Naive B cell (primary cell): ENCODE results near the gene CCNG2. TPM values are rescaled to one million over a fixed set of nuclear protein-coding genes. Genes with fewer than 3 reads are reported as not detected.

Source experiments
- ATAC-seq, 2 donors: fragments of 150-1000 bp; cut with Tn5 transposase; 2 replicates each; pipeline ENCODE4 v1.10.0; 2021; ENCODE audit warnings: low read depth in 2 of 2, mild to moderate bottlenecking in 2 of 2, moderate library complexity in 2 of 2
- DNase-seq: peaks from one replicate; pipeline ENCODE4 v3.0.0; 2022
- H3K27ac Mint-ChIP-seq, 6 donors: one replicate each; pipeline ENCODE4 v1.8.0; 2020 to 2022; ENCODE audit warnings: mild to moderate bottlenecking in 6 of 6, mixed read lengths in 6 of 6, moderate library complexity in 5 of 6, inconsistent platforms in 2 of 6
- H3K27me3 Mint-ChIP-seq, 3 donors: one replicate each; pipeline ENCODE4 v1.8.0; 2021 to 2022; ENCODE audit warnings: mixed read lengths in 3 of 3, mild to moderate bottlenecking in 1 of 3
- H3K36me3 Mint-ChIP-seq, 2 donors: one replicate each; pipeline ENCODE4 v1.8.0; 2020 to 2022; ENCODE audit warnings: mixed read lengths in 2 of 2, inconsistent platforms in 1 of 2, mild to moderate bottlenecking in 1 of 2
- H3K4me1 Mint-ChIP-seq, 3 donors: one replicate each; pipeline ENCODE4 v1.8.0; 2020 to 2022; ENCODE audit warnings: mixed read lengths in 3 of 3, inconsistent platforms in 1 of 3, mild to moderate bottlenecking in 1 of 3, moderate library complexity in 1 of 3
- H3K4me3 Mint-ChIP-seq, 8 donors: one replicate each; pipeline ENCODE4 v1.8.0; 2020 to 2022; ENCODE audit warnings: mild to moderate bottlenecking in 8 of 8, mixed read lengths in 8 of 8, moderate library complexity in 8 of 8, inconsistent platforms in 2 of 8
- H3K9me3 Mint-ChIP-seq, 7 donors: one replicate each; pipeline ENCODE4 v1.8.0; 2020 to 2022; ENCODE audit warnings: mixed read lengths in 7 of 7, mild to moderate bottlenecking in 5 of 7, inconsistent platforms in 2 of 7, moderate library complexity in 1 of 7
- polyA plus RNA-seq, 6 donors: library from polyadenylated mRNA; unstranded; fragments of 300-500 nt; fragmentation: Illumina TruSeq; gene quantifications; one replicate each; pipeline ENCODE4 v1.2.3, GENCODE V29; 2021; ENCODE audit warnings: low read depth in 6 of 6

CCNG2 gene
- polyA plus RNA-seq, 6 donors from 2014 or later = 74.5 to 104 (median 88.2) TPM

DNA sequence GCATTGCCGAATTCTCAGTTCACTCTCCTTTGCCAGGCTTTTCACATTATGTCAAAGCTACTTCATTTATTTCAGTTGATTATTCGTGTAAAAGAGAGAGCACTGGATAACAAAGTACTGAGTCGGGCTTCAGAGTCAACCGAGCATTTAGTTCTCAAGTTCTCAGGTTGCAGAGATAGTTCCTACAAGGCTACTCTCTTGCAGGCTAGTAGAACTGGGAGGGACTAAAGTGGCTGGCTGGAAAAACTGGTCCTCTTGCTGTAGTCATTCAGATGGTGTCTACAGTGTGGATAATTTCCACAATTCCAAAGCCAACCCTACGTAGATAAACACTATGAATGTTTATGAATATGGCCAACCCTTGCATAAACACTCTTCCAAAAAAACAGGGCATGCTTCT, 4.6 kb upstream of the CCNG2 start:
- Mint-ChIP-seq H3K27me3 (no peaks in the 10 kb centered on the region), H3K36me3 (no peaks in the 10 kb centered on the region), H3K9me3 (peaks cover 0 to 5% (median 0%) of the 10 kb centered on the region in 7 donors), H3K4me3 (peak overlapping the region; percentile 66 to 99 (median 80)), H3K4me1 (peaks cover 40 to 64% (median 51%) of the 10 kb centered on the region in 3 donors), H3K27ac (peak overlapping the region; percentile 58 to 99 (median 94))
- DNase-seq (no peak), ATAC-seq (no peak)

DNA sequence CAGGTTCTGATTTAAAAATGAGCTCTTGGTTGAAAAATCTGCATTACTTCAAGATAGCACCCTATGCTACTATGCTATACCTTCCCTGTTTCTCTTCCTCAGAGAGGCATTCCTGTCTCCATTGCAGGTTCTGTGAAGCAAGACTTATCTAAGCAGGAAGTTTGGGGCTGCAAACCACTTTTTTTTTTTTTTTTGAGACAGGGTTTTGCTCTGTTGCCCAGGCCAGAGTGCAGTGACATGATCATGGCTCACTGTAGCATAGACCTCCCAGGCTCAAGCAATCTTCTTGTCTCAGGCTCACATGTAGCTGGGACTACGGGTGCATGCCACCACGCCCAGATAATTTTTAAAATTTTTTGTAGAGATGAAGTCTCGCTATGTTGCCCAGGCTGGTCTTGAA, 4.0 kb upstream of the CCNG2 start:
- Mint-ChIP-seq H3K27ac (peak overlapping the region; percentile 58 to 99 (median 94)), H3K9me3 (peaks cover 0 to 5% (median 0%) of the 10 kb centered on the region in 7 donors), H3K4me3 (peak overlapping the region; percentile 66 to 99 (median 80)), H3K4me1 (peaks cover 40 to 60% (median 51%) of the 10 kb centered on the region in 3 donors), H3K36me3 (no peaks in the 10 kb centered on the region), H3K27me3 (no peaks in the 10 kb centered on the region)
- DNase-seq = peak; percentile 30
- no peak for ATAC-seq

GRCh38 chr4:77154065-77154464, 2.9 kb upstream of the CCNG2 start:
- H3K36me3 Mint-ChIP-seq = no peaks in the 10 kb centered on the region
- peak overlapping the region; percentile 52 to 99 (median 94) for H3K4me3 Mint-ChIP-seq
- peaks cover 0 to 5% (median 0%) of the 10 kb centered on the region in 7 donors for H3K9me3 Mint-ChIP-seq
- H3K27me3 Mint-ChIP-seq = no peaks in the 10 kb centered on the region
- peak overlapping the region; percentile 67 to 99 (median 96) for H3K27ac Mint-ChIP-seq
- ATAC-seq = no peak
- H3K4me1 Mint-ChIP-seq = peaks cover 44 to 68% (median 51%) of the 10 kb centered on the region in 3 donors
- DNase-seq = no peak

DNA sequence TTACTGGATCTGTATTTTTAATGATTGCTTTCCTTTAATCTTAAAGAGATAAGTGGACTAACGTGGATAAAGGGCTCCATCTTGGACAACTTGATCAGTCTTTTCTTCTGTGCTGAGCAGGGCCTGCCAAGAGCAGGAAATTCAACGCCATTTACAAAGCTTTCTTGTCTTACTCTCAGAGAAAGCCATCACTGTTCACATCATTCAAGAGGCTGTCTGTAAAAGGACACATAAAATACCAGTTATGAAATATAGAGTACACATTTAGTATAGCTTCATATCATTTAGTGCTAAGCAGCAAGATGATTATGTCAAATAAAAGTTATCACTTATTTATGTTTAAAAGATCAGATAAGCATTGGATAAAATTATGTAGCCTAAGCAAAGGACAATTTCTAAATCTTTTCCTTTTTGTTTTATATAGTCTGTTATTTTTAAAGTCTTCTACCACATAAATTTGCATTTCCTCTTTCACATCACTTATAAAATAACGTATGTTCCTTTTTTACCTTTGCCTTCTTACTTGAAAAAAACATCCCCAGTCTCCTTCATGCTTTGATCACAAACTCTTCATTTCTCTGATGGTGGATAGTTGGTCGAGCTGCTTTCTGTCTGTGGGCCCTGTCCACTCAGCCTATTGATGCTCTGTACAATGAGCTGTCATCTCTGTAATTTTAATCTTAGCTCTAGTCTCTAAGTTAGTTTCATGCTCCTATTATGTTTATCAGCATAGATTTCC, 2.1 kb upstream of the CCNG2 start:
- Mint-ChIP-seq H3K4me1 (peaks cover 44 to 76% (median 59%) of the 10 kb centered on the region in 3 donors), H3K36me3 (peaks cover 0 to 4% of the 10 kb centered on the region in 2 donors)

GRCh38 chr4:77155631-77156452, 1.2 kb upstream of the CCNG2 start:
- H3K27me3 Mint-ChIP-seq = no peaks in the 10 kb centered on the region
- H3K9me3 Mint-ChIP-seq = peaks cover 0 to 5% (median 0%) of the 10 kb centered on the region in 7 donors
- H3K27ac Mint-ChIP-seq = peak overlapping the region; percentile 97 to 100 (median 99)
- peaks cover 0 to 4% of the 10 kb centered on the region in 2 donors for H3K36me3 Mint-ChIP-seq
- H3K4me1 Mint-ChIP-seq = peaks cover 40 to 73% (median 60%) of the 10 kb centered on the region in 3 donors
- DNase-seq (no peak), ATAC-seq (no peak)
- H3K4me3 Mint-ChIP-seq = peak overlapping the region; percentile 93 to 100 (median 99)

More for the DNA sequence above, 2.1 kb upstream of the CCNG2 start:
- ATAC-seq = no peak
- peak overlapping the region; percentile 73 to 100 (median 97) for H3K4me3 Mint-ChIP-seq
- H3K27ac Mint-ChIP-seq = peak overlapping the region; percentile 93 to 99 (median 96)
- peak; percentile 58 for DNase-seq
- H3K9me3 Mint-ChIP-seq = peaks cover 0 to 5% (median 0%) of the 10 kb centered on the region in 7 donors
- H3K27me3 Mint-ChIP-seq = no peaks in the 10 kb centered on the region

DNA sequence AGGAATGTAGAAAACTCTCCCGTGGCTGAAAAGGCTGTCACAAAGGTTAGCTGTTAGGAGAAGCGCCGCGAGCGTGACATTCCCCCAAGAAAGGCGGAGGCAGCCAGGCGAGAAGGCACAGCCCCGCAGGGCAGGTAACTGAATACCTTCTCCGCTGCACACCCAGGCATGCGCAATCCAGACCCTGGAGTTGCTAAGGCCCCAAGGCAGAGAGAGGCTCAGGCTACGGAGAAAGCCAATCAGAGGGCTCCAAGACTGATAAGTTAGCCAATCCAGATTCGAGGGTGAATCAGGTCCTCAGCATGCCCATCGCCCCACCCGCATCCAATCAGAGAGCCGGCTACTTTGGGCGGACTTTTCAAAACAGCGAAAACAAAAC, 485 bp upstream of the CCNG2 start:
- Mint-ChIP-seq H3K4me3 (peak overlapping the region; percentile 93 to 100 (median 99)), H3K9me3 (peaks cover 0 to 5% (median 0%) of the 10 kb centered on the region in 7 donors), H3K27ac (peak overlapping the region; percentile 97 to 100 (median 99)), H3K27me3 (no peaks in the 10 kb centered on the region), H3K36me3 (peaks cover 0 to 4% of the 10 kb centered on the region in 2 donors), H3K4me1 (peaks cover 40 to 66% (median 59%) of the 10 kb centered on the region in 3 donors)
- ATAC-seq (peak; percentile 86 to 87), DNase-seq (peak; percentile 99)

GRCh38 chr4:77157859-77158486, 966 bp downstream of the CCNG2 start:
- Mint-ChIP-seq H3K4me3 (peak overlapping the region; percentile 93 to 100 (median 98)), H3K36me3 (peaks cover 10 to 12% of the 10 kb centered on the region in 2 donors), H3K9me3 (peaks cover 0 to 5% (median 0%) of the 10 kb centered on the region in 7 donors), H3K27me3 (no peaks in the 10 kb centered on the region), H3K27ac (peak overlapping the region; percentile 57 to 100 (median 96)), H3K4me1 (peaks cover 43 to 66% (median 65%) of the 10 kb centered on the region in 3 donors)
- ATAC-seq = peak; percentile 24 to 27
- peak; percentile 62 for DNase-seq

GRCh38 chr4:77158487-77158861, 1.5 kb downstream of the CCNG2 start:
- H3K36me3 Mint-ChIP-seq = peaks cover 15 to 17% of the 10 kb centered on the region in 2 donors
- no peak for ATAC-seq
- DNase-seq = no peak
- H3K27me3 Mint-ChIP-seq = no peaks in the 10 kb centered on the region
- peaks cover 0 to 5% (median 0%) of the 10 kb centered on the region in 7 donors for H3K9me3 Mint-ChIP-seq
- peak overlapping the region; percentile 4 to 99 (median 80) for H3K27ac Mint-ChIP-seq
- peaks cover 43 to 66% (median 65%) of the 10 kb centered on the region in 3 donors for H3K4me1 Mint-ChIP-seq
- H3K4me3 Mint-ChIP-seq = peak overlapping the region; percentile 93 to 100 (median 98)

- Mint-ChIP-seq H3K4me3 (peak overlapping the region; percentile 38 to 100 (median 96)), H3K27me3 (no peaks in the 10 kb centered on the region), H3K9me3 (peaks cover 0 to 5% (median 0%) of the 10 kb centered on the region in 7 donors), H3K4me1 (peaks cover 40 to 68% (median 64%) of the 10 kb centered on the region in 3 donors), H3K36me3 (peaks cover 25% of the 10 kb centered on the region in 2 donors), H3K27ac (peak overlapping the region in 2 of 6 donors; percentile 42 to 57)
- no peak for DNase-seq
- ATAC-seq = no peak
Observed at GRCh38 chr4:77159806-77160205, 2.8 kb downstream of the CCNG2 start.

GRCh38 chr4:77163641-77164040, 6.6 kb downstream of the CCNG2 start:
- Mint-ChIP-seq H3K27ac (peak overlapping the region in 5 of 6 donors; percentile 16 to 89 (median 68)), H3K36me3 (peaks cover 35 to 43% of the 10 kb centered on the region in 2 donors), H3K4me1 (peaks cover 41 to 69% (median 64%) of the 10 kb centered on the region in 3 donors)

DNA sequence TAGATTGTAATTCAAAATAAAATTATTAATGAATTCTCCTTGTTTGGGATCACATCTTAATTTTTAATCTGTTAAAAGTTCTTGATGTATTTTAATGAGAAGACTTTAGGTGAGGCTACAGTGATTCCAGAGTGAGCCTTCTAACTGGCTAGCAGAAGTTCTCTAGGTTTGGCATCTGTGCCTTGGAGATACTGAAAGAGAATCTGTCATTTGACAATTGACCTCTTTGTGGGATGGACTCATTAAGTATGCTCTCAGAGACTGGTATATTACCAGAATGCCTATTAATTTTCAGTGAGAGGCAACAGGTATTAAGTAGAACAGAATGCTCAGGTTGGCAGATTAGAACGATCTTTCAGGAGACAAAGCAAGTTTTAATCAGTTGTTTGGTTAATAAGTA, 10.2 kb downstream of the CCNG2 start:
- DNase-seq (no peak), ATAC-seq (no peak)
- Mint-ChIP-seq H3K27ac (peak overlapping the region in 4 of 6 donors; percentile 16 to 79 (median 58)), H3K36me3 (peaks cover 51 to 58% of the 10 kb centered on the region in 2 donors), H3K4me3 (no peak overlapping the region), H3K9me3 (no peaks in the 10 kb centered on the region), H3K4me1 (peaks cover 50 to 66% (median 63%) of the 10 kb centered on the region in 3 donors), H3K27me3 (no peaks in the 10 kb centered on the region)

More at GRCh38 chr4:77163641-77164040, 6.6 kb downstream of the CCNG2 start:
- no peaks in the 10 kb centered on the region for H3K9me3 Mint-ChIP-seq
- no peaks in the 10 kb centered on the region for H3K27me3 Mint-ChIP-seq
- peak overlapping the region in 2 of 8 donors; percentile 12 to 27 for H3K4me3 Mint-ChIP-seq
- ATAC-seq (no peak), DNase-seq (no peak)

DNA sequence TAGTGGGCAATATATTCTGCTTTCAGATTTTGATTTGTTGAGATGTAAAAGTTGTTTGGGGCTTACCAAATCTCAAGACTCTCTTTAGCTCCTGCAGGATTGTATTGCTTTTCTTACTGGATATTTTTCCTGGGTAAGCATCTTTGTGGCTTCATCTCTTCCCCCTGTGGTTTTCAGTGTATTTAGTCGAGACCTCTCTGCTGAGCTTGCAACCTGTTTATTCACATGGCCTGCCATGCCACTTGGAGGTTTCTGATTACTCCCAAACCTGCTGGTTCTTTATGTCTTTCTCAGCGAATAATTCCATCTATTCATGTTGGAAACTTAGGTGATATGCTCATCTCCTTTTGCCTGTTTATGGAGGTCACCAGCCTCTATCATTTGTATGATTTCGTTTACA, 10.9 kb downstream of the CCNG2 start:
- Mint-ChIP-seq H3K9me3 (no peaks in the 10 kb centered on the region), H3K27ac (peak overlapping the region in 4 of 6 donors; percentile 16 to 79 (median 64)), H3K27me3 (no peaks in the 10 kb centered on the region), H3K4me3 (no peak overlapping the region), H3K36me3 (peaks cover 46 to 58% of the 10 kb centered on the region in 2 donors), H3K4me1 (peaks cover 46 to 59% (median 56%) of the 10 kb centered on the region in 3 donors)
- ATAC-seq = no peak
- DNase-seq = no peak
